H9 (cell line): ENCODE data around the gene SLC24A3. TPM values are rescaled to one million over a fixed set of nuclear protein-coding genes. Genes with fewer than 3 reads are reported as not detected.

ENCODE experiments used
- DNase-seq: peaks from one replicate; pipeline ENCODE4 v3.0.0-alpha.2; 2017
- H2AFZ ChIP-seq: one replicate; pipeline ENCODE4 v1.6.1; 2013; ENCODE audit warnings: mild to moderate bottlenecking, low read length, control low read depth, moderate library complexity
- H2AK5ac ChIP-seq: 2 replicates; pipeline ENCODE4 v1.6.1; 2013; ENCODE audit warnings: low read length, control low read depth, mixed read lengths; ENCODE audit not compliant: insufficient read length
- H2BK120ac ChIP-seq: one replicate; pipeline ENCODE4 v1.6.1; 2013; ENCODE audit warnings: low read depth, mild to moderate bottlenecking, low read length, control low read depth, inconsistent platforms; ENCODE audit not compliant: poor library complexity, severe bottlenecking
- H2BK12ac ChIP-seq: 2 replicates; pipeline ENCODE4 v1.6.1; 2013; ENCODE audit warnings: low read length, control low read depth, mixed read lengths, low read depth; ENCODE audit not compliant: insufficient read length
- H2BK15ac ChIP-seq: 2 replicates; pipeline ENCODE4 v1.6.1; 2013; ENCODE audit warnings: low read depth, low read length, control low read depth
- H2BK20ac ChIP-seq: one replicate; pipeline ENCODE4 v1.6.1; 2013; ENCODE audit warnings: low read depth, mild to moderate bottlenecking, low read length, control low read depth, inconsistent platforms; ENCODE audit not compliant: poor library complexity, severe bottlenecking
- H2BK5ac ChIP-seq: 2 replicates; pipeline ENCODE4 v1.6.1; 2013; ENCODE audit warnings: low read length, control low read depth, mixed read lengths; ENCODE audit not compliant: insufficient read length
- H3K14ac ChIP-seq: 2 replicates; pipeline ENCODE4 v1.6.1; 2013; ENCODE audit warnings: low read length, control low read depth; ENCODE audit not compliant: insufficient read depth
- H3K18ac ChIP-seq: 2 replicates; pipeline ENCODE4 v1.6.1; 2013; ENCODE audit warnings: low read depth, mild to moderate bottlenecking, mixed read lengths, low read length, control low read depth; ENCODE audit not compliant: insufficient read length
- H3K23ac ChIP-seq: 2 replicates; pipeline ENCODE4 v1.6.1; 2013; ENCODE audit warnings: low read length, control low read depth, mixed read lengths, low read depth; ENCODE audit not compliant: insufficient read length
- H3K23me2 ChIP-seq: 2 replicates; pipeline ENCODE4 v1.6.1; 2013; ENCODE audit warnings: low read depth, mild to moderate bottlenecking, mixed read lengths, low read length, control low read depth; ENCODE audit not compliant: insufficient read length, poor library complexity, severe bottlenecking
- H3K27ac ChIP-seq: 2 replicates; pipeline ENCODE4 v1.5.1; 2013; ENCODE audit warnings: low read length, control low read depth, mixed read lengths, low read depth; ENCODE audit not compliant: insufficient read length
- H3K27me3 ChIP-seq: 2 replicates; pipeline ENCODE4 v1.6.1; 2013; ENCODE audit warnings: low read length, control low read depth, inconsistent platforms; ENCODE audit not compliant: insufficient read depth
- H3K4ac ChIP-seq: 2 replicates; pipeline ENCODE4 v1.6.1; 2013; ENCODE audit warnings: low read depth, mild to moderate bottlenecking, control low read depth, inconsistent platforms, low read length, moderate library complexity
- H3K4me1 ChIP-seq: 2 replicates; pipeline ENCODE4 v1.6.1; 2013; ENCODE audit warnings: low read length, control low read depth, inconsistent platforms; ENCODE audit not compliant: insufficient read depth
- H3K4me2 ChIP-seq: 2 replicates; pipeline ENCODE4 v1.6.1; 2013; ENCODE audit warnings: low read length, control low read depth, mixed read lengths; ENCODE audit not compliant: insufficient read length, insufficient read depth
- H3K56ac ChIP-seq: 2 replicates; pipeline ENCODE4 v1.6.1; 2013; ENCODE audit warnings: low read depth, mild to moderate bottlenecking, mixed read lengths, low read length, control low read depth; ENCODE audit not compliant: insufficient read length
- H3K79me1 ChIP-seq: 2 replicates; pipeline ENCODE4 v1.6.1; 2013; ENCODE audit warnings: low read depth, mild to moderate bottlenecking, moderate library complexity, low read length, control low read depth, inconsistent platforms; ENCODE audit not compliant: insufficient read depth, poor library complexity, severe bottlenecking
- H3K79me2 ChIP-seq: 2 replicates; pipeline ENCODE4 v1.6.1; 2013; ENCODE audit warnings: low read length, control low read depth, inconsistent platforms; ENCODE audit not compliant: insufficient read depth
- H3K9ac ChIP-seq: 2 replicates; pipeline ENCODE4 v1.6.1; 2013; ENCODE audit warnings: low read length, control low read depth, mixed read lengths; ENCODE audit not compliant: insufficient read length; ENCODE audit errors: extremely low read depth
- H3K9me3 ChIP-seq: one replicate; pipeline ENCODE4 v1.6.1; 2013; ENCODE audit warnings: low read depth, low read length, inconsistent platforms; ENCODE audit not compliant: control insufficient read depth
- H3T11ph ChIP-seq: one replicate; pipeline ENCODE4 v1.6.1; 2013; ENCODE audit warnings: mild to moderate bottlenecking, low read length, control low read depth, inconsistent platforms
- H4K20me1 ChIP-seq: one replicate; pipeline ENCODE4 v1.6.1; 2013; ENCODE audit not compliant: control insufficient read depth, insufficient read length, insufficient read depth
- H4K5ac ChIP-seq: 2 replicates; pipeline ENCODE4 v1.6.1; 2013; ENCODE audit warnings: low read depth, mild to moderate bottlenecking, mixed read lengths, low read length, control low read depth; ENCODE audit not compliant: insufficient read length
- H4K8ac ChIP-seq: replicated peaks from 2 replicates; pipeline ENCODE4 v1.6.1; 2013; ENCODE audit warnings: low read length, control low read depth, mixed read lengths, low read depth; ENCODE audit not compliant: insufficient read length
- H4K91ac ChIP-seq: 2 replicates; pipeline ENCODE4 v1.6.1; 2013; ENCODE audit warnings: low read depth, mild to moderate bottlenecking, moderate library complexity, mixed read lengths, low read length, control low read depth; ENCODE audit not compliant: insufficient read length
- H3K27ac Mint-ChIP-seq, 3 experiments: 2 replicates in 2 of 3; 3 replicates in 1 of 3; pipeline ENCODE4 v1.8.0; 2020 to 2021; ENCODE audit warnings: mixed read lengths in 3 of 3, mild to moderate bottlenecking in 1 of 3, moderate library complexity in 1 of 3
- H3K27me3 Mint-ChIP-seq: 2 replicates; pipeline ENCODE4 v1.8.0; 2021; ENCODE audit warnings: low read depth, mild to moderate bottlenecking, moderate library complexity, mixed read lengths
- H3K36me3 Mint-ChIP-seq, 3 experiments: 2 replicates in 2 of 3; 3 replicates in 1 of 3; pipeline ENCODE4 v1.8.0; 2020 to 2021; ENCODE audit warnings: low read depth in 3 of 3, mixed read lengths in 3 of 3; ENCODE audit not compliant: insufficient read depth in 1 of 3
- H3K4me1 Mint-ChIP-seq, 2 experiments: 2 replicates each; pipeline ENCODE4 v1.8.0; 2020; ENCODE audit warnings: mixed read lengths in 2 of 2
- H3K4me3 Mint-ChIP-seq, 2 experiments: 2 replicates in 1 of 2; 3 replicates in 1 of 2; pipeline ENCODE4 v1.8.0; 2020 to 2021; ENCODE audit warnings: mild to moderate bottlenecking in 2 of 2, mixed read lengths in 2 of 2, moderate library complexity in 1 of 2
- H3K9me3 Mint-ChIP-seq, 2 experiments: 2 replicates in 1 of 2; 3 replicates in 1 of 2; pipeline ENCODE4 v1.8.0; 2020; ENCODE audit warnings: mild to moderate bottlenecking in 2 of 2, mixed read lengths in 2 of 2, moderate library complexity in 1 of 2
- CTCF ChIP-seq: fragments of 200-600 bp; sonication (generic); conservative IDR thresholded peaks from 3 replicates; pipeline ENCODE4 v1.8.0; 2021; ENCODE audit warnings: antibody characterized with exemption, mild to moderate bottlenecking
- WGBS: extraction: QIAGEN DNeasy Blood & Tissue Kit; methylation state at CpG from one replicate; pipeline ENCODE4 v1.1.7; 2013; ENCODE audit warnings: missing lambda C conversion rate, low lambda C conversion rate, mixed read lengths; ENCODE audit not compliant: insufficient read length; ENCODE audit errors: extremely low coverage; 5-methylcytosine and 5-hydroxymethylcytosine counted together
- total RNA-seq: library from RNA; stranded (reverse); gene quantifications from 2 replicates; pipeline ENCODE4 v1.2.1, GENCODE V29; 2021

Gene SLC24A3
- total RNA-seq, 1 experiment from 2014 or later: 0.83 TPM

- no peak overlapping the region for H3K23ac ChIP-seq
- no peaks in the 10 kb centered on the region for H3K9me3 ChIP-seq
- H3K79me1 ChIP-seq: no peaks in the 10 kb centered on the region
- no CpG with 5 or more reads among the region's 15 CpGs for WGBS
- H3K27me3 ChIP-seq: no peaks in the 10 kb centered on the region
- H2BK15ac ChIP-seq: no peak overlapping the region
- H3K9ac ChIP-seq: no peak overlapping the region
- H3K27me3 Mint-ChIP-seq: peaks cover 4% of the 10 kb centered on the region
- peaks cover 0 to 2% (median 0%) of the 10 kb centered on the region in 3 experiments; a peak in 1 of 7 replicates for H3K36me3 Mint-ChIP-seq
- no peak overlapping the region for H3K4ac ChIP-seq
- H3K18ac ChIP-seq: no peak overlapping the region
- no peak overlapping the region for H2BK5ac ChIP-seq
- no peak overlapping the region for H3K56ac ChIP-seq
- no peak overlapping the region for H4K91ac ChIP-seq
- no peak overlapping the region for H2BK120ac ChIP-seq
- H3K23me2 ChIP-seq: peaks cover 3% of the 10 kb centered on the region
- H2BK12ac ChIP-seq: no peak overlapping the region
- H2AFZ ChIP-seq: no peak overlapping the region
- H2AK5ac ChIP-seq: no peak overlapping the region
- H2BK20ac ChIP-seq: no peak overlapping the region
- no peak overlapping the region for H4K5ac ChIP-seq
- H3K4me3 Mint-ChIP-seq: no peak overlapping the region
- no peak overlapping the region for H3K4me2 ChIP-seq
- H3K4me1 Mint-ChIP-seq: peaks cover 13% of the 10 kb centered on the region in 2 experiments; a peak in 3 of 4 replicates
- no peak overlapping the region for H4K8ac ChIP-seq
- H3K79me2 ChIP-seq: no peaks in the 10 kb centered on the region
- no peaks in the 10 kb centered on the region for H4K20me1 ChIP-seq
- TF ChIP-seq CTCF: no peak
- H3K27ac Mint-ChIP-seq: no peak overlapping the region; a peak in 1 of 7 replicates
- no peaks in the 10 kb centered on the region; the same call in 1 of the 2 replicates for H3K4me1 ChIP-seq
- no peak overlapping the region for H3K14ac ChIP-seq
- no peak overlapping the region for H3T11ph ChIP-seq
- no peak for DNase-seq
- H3K9me3 Mint-ChIP-seq: no peaks in the 10 kb centered on the region; a peak in 1 of 5 replicates
- H3K27ac ChIP-seq: no peak overlapping the region
These were observed 445.7 kb downstream of the SLC24A3 start for GRCh38 chr20:19658137-19658536.
